PC-3 (cell line): ENCODE measurements around the gene SEC16A. TPM values are rescaled to one million over a fixed set of nuclear protein-coding genes. Genes with fewer than 3 reads are reported as not detected.

Experiments
- ATAC-seq: fragments of 200-7000 bp; cut with Tn5 transposase; 2 replicates; pipeline ENCODE4 v1.9.1; 2020; ENCODE audit warnings: mild to moderate bottlenecking, moderate library complexity
- BruUV-seq: library from RNA; stranded (reverse); fragments of 400-500 nt; replicated peaks from 2 replicates; lab custom pipeline; 2021; lab: Mats Ljungman, UMichigan
- CTCF ChIA-PET: fragments of 300-600 bp; sonication (Branson Sonifier 250); formaldehyde crosslinking; loops from one replicate; lab custom pipeline; 2022; ENCODE audit warnings: antibody characterized with exemption; lab: Charles Lee
- POLR2A ChIA-PET: fragments of 300-600 bp; sonication (Branson Sonifier 250); formaldehyde crosslinking; loops from one replicate; lab custom pipeline; 2022; ENCODE audit warnings: antibody characterized with exemption; ENCODE audit not compliant: unreplicated experiment; lab: Charles Lee
- DNase-seq: peaks from one replicate; pipeline ENCODE4 v3.0.0-alpha.2; 2015
- H2AFZ ChIP-seq: fragments of 300-600 bp; sonication (generic); 2 replicates; pipeline ENCODE4 v1.6.0; 2016; ENCODE audit warnings: antibody characterized with exemption, low read length
- H3F3A ChIP-seq: fragments of 300-600 bp; sonication (generic); one replicate; pipeline ENCODE4 v1.6.0; 2017; ENCODE audit warnings: antibody characterized with exemption, low read length, control low read depth, mild to moderate bottlenecking; ENCODE audit not compliant: unreplicated experiment
- H3K27ac ChIP-seq: fragments of 300-600 bp; sonication (generic); 2 replicates; pipeline ENCODE4 v1.5.1; 2016; ENCODE audit warnings: mild to moderate bottlenecking, low read length
- H3K27me3 ChIP-seq: fragments of 300-600 bp; sonication (generic); 2 replicates; pipeline ENCODE4 v1.6.1; 2016; ENCODE audit warnings: low read length, mixed read lengths
- H3K36me3 ChIP-seq: fragments of 300-600 bp; sonication (generic); 2 replicates; pipeline ENCODE4 v1.6.1; 2016; ENCODE audit warnings: low read depth, mixed run types, low read length, mixed read lengths
- H3K4me1 ChIP-seq: fragments of 300-600 bp; sonication (generic); 2 replicates; pipeline ENCODE4 v1.5.1; 2016; ENCODE audit warnings: low read length; ENCODE audit not compliant: insufficient read depth
- H3K4me2 ChIP-seq: fragments of 300-600 bp; sonication (generic); 2 replicates; pipeline ENCODE4 v1.6.0; 2016; ENCODE audit warnings: low read length
- H3K4me3 ChIP-seq: fragments of 300-600 bp; sonication (generic); 2 replicates; pipeline ENCODE4 v1.5.1; 2016; ENCODE audit warnings: mild to moderate bottlenecking, low read length, mixed read lengths
- H3K79me2 ChIP-seq: fragments of 300-600 bp; sonication (generic); 2 replicates; pipeline ENCODE4 v1.6.1; 2017; ENCODE audit warnings: low read length, mixed read lengths
- H3K9ac ChIP-seq: fragments of 300-600 bp; sonication (generic); 2 replicates; pipeline ENCODE4 v1.6.0; 2016; ENCODE audit warnings: mild to moderate bottlenecking, low read length
- H3K9me2 ChIP-seq: fragments of 300-600 bp; sonication (generic); replicated peaks from 2 replicates; pipeline ENCODE4 v1.6.1; 2016; ENCODE audit warnings: mixed run types, low read length, mixed read lengths
- H3K9me3 ChIP-seq: fragments of 300-600 bp; sonication (generic); 2 replicates; pipeline ENCODE4 v1.6.1; 2016; ENCODE audit warnings: low read length, mixed read lengths
- H4K20me1 ChIP-seq: fragments of 300-600 bp; sonication (generic); 2 replicates; pipeline ENCODE4 v1.6.1; 2016; ENCODE audit warnings: low read length, mixed read lengths
- EZH2 ChIP-seq: fragments of 300-600 bp; sonication (generic); IDR thresholded peaks from one replicate; pipeline ENCODE4 v1.6.1; 2017; ENCODE audit warnings: antibody characterized with exemption, mild to moderate bottlenecking, low read length; ENCODE audit not compliant: unreplicated experiment
- EZH2phosphoT487 ChIP-seq: fragments of 300-600 bp; sonication (generic); IDR thresholded peaks from 2 replicates; pipeline ENCODE4 v1.6.1; 2018; ENCODE audit warnings: mild to moderate bottlenecking, antibody characterized with exemption, low read length, borderline replicate concordance
- intact Hi-C: fragments of 100-400 bp; cut with micrococcal nuclease; formaldehyde crosslinking; loops from 2 replicates; pipeline ENCODE4 v1.9.0; 2023
- total RNA-seq: library from RNA; depleted of rRNA; stranded (reverse); fragments of >200 nt; gene quantifications from 2 replicates; pipeline ENCODE4 v1.2.3, GENCODE V29; 2014
- TF ChIP-seq, protein P1 (sequence below): fragments of 300-600 bp; sonication (generic); conservative IDR thresholded peaks from 2 replicates; pipeline ENCODE4 v1.5.1; 2017; ENCODE audit warnings: antibody characterized with exemption, low read depth, mild to moderate bottlenecking, low read length

The SEC16A gene
- total RNA-seq, 1 experiment from 2014 or later = 28.3 TPM

DNA sequence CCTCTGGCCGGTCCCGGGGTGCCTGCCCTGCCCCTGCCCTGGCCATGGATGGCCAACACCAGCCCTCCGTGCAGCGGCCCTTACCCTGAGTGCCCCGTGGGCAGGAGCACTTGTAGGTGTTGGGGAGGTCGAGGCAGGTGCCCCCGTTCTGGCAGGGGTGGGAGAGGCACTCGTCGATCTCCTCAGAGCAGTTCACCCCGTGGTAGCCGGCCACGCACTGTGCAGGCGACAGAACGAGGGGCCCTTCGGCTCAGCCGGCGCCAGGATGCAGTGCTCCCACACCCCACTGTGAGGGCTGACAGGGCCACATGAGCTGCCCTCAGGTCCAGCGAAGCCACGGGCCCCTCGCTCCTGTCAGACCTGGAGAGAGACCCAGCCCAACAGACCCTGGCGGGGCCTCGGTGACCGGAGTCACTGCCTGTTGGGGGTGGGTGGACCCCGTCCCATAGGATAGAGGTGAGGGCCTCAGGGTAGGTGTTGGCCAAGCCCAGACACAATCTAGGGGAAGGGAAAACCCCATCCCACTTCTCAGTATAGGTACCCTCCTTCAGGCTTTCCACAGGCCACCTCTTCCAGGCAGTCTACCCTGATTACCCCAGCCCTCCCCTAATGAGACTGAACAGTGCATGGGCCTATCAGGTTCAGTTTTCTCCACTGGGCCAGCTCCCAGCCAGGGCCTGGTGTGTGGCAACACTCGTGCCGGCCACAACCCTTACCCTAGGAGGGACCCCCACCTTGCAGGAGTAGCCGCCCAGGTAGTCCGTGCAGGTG lies 24.6 kb upstream of the SEC16A start:
- no peaks in the 10 kb centered on the region for H3K36me3 ChIP-seq
- no TSS peak for BruUV-seq
- H2AFZ ChIP-seq = no peak overlapping the region

DNA sequence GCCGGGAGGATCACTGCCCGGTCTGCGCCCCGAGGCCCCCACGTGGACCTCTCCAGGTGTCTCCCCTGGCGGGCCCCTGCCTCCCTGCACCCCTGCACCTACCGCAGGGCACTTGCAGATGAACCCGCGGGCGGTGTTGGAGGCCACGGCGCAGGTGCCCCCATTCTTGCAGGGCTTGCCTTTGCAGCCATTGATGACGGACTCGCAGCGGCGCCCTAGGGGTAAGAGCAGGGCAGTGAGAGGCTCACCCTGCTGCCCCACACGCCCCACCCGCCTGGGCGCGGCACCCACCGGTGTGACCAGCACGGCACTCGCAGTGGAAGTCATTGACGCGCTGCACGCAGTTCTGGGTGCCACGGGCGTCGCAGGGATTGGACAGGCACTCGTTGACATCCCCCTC lies 23.6 kb upstream of the SEC16A start:
- H3K4me3 ChIP-seq = no peak overlapping the region
- DNase-seq (no peak), ATAC-seq (no peak)
- no peaks in the 10 kb centered on the region for H3K36me3 ChIP-seq
- no peak overlapping the region for H3K4me2 ChIP-seq
- H2AFZ ChIP-seq = no peak overlapping the region
- ChIA-PET POLR2A (no interaction called here), CTCF (no interaction called here)
- H3K9ac ChIP-seq = no peak overlapping the region
- no peaks in the 10 kb centered on the region for H3K4me1 ChIP-seq
- no TSS peak for BruUV-seq
- H3K27ac ChIP-seq = no peak overlapping the region
- no peaks in the 10 kb centered on the region for H3F3A ChIP-seq
- intact Hi-C loops = no loop called here
- H3K9me3 ChIP-seq = no peaks in the 10 kb centered on the region
- no peaks in the 10 kb centered on the region for H3K9me2 ChIP-seq
- no peaks in the 10 kb centered on the region for H3K79me2 ChIP-seq
- no peaks in the 10 kb centered on the region for H4K20me1 ChIP-seq
- no peaks in the 10 kb centered on the region for H3K27me3 ChIP-seq
- TF ChIP-seq, protein P1, sequence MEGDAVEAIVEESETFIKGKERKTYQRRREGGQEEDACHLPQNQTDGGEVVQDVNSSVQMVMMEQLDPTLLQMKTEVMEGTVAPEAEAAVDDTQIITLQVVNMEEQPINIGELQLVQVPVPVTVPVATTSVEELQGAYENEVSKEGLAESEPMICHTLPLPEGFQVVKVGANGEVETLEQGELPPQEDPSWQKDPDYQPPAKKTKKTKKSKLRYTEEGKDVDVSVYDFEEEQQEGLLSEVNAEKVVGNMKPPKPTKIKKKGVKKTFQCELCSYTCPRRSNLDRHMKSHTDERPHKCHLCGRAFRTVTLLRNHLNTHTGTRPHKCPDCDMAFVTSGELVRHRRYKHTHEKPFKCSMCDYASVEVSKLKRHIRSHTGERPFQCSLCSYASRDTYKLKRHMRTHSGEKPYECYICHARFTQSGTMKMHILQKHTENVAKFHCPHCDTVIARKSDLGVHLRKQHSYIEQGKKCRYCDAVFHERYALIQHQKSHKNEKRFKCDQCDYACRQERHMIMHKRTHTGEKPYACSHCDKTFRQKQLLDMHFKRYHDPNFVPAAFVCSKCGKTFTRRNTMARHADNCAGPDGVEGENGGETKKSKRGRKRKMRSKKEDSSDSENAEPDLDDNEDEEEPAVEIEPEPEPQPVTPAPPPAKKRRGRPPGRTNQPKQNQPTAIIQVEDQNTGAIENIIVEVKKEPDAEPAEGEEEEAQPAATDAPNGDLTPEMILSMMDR = no peak
- no peak for TF ChIP-seq EZH2
- no peak for TF ChIP-seq EZH2phosphoT487

More for the DNA sequence above, 24.6 kb upstream of the SEC16A start:
- ChIA-PET POLR2A (no interaction called here), CTCF (no interaction called here)
- Histone ChIP-seq H3F3A (no peaks in the 10 kb centered on the region), H3K27me3 (no peaks in the 10 kb centered on the region), H3K9me2 (no peaks in the 10 kb centered on the region), H3K4me1 (no peaks in the 10 kb centered on the region), H4K20me1 (no peaks in the 10 kb centered on the region), H3K4me3 (no peak overlapping the region), H3K79me2 (no peaks in the 10 kb centered on the region), H3K27ac (no peak overlapping the region), H3K4me2 (no peak overlapping the region), H3K9me3 (no peaks in the 10 kb centered on the region), H3K9ac (no peak overlapping the region)
- ATAC-seq (no peak), DNase-seq (no peak)
- intact Hi-C loops = no loop called here
- TF ChIP-seq, protein P1 = no peak
- TF ChIP-seq EZH2phosphoT487 = no peak
